GM18505 (cell line): ENCODE measurements around the gene ANXA5.
A peak's percentile ranks its signal among the peaks of the same experiment; 100 is the strongest.

Source experiments
- ATAC-seq: cut with Tn5 transposase; IDR thresholded peaks from one replicate; pipeline ENCODE4 v1.9.1; 2021; ENCODE audit not compliant: unreplicated experiment
- POLR2A ChIP-seq: IDR thresholded peaks from 4 replicates; pipeline ENCODE4 v1.6.1; 2011; ENCODE audit warnings: borderline replicate concordance; ENCODE audit not compliant: insufficient read depth, insufficient read length; ENCODE audit errors: extremely low read depth

ANXA5 gene

DNA sequence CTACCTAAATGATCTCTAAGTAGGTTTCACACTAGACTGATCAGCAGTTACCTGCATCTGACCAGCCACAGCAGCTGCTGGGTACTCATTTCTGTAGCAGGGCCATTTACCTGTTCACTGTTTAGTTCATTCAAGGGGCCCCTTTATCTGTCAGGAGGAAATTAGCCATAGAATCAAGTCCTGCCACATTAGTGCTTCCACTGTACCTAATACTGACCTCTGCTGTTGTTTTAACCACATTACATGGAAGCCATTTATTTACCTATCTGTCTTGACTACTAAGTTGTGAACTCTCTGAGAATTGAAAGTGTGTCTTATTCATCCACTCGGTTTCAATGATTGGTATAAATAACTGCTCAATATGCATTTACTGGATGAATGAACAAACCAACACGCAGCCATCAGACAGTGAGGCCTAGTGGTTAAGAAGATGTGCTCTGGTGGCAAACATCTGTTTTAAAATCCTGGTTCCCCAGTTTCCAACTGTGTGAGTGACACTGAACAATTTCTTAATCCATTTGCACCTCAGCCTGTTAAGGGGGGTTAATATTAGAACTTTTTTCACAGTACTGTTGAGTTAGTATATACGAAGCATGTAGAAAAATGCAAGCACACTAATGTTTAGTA, 30.0 kb upstream of the ANXA5 start:
- peak; percentile 96 for ATAC-seq
- no peak for TF ChIP-seq POLR2A

GRCh38 chr4:121724671-121725070, 27.9 kb upstream of the ANXA5 start:
- ATAC-seq: no peak
- TF ChIP-seq POLR2A: no peak

DNA sequence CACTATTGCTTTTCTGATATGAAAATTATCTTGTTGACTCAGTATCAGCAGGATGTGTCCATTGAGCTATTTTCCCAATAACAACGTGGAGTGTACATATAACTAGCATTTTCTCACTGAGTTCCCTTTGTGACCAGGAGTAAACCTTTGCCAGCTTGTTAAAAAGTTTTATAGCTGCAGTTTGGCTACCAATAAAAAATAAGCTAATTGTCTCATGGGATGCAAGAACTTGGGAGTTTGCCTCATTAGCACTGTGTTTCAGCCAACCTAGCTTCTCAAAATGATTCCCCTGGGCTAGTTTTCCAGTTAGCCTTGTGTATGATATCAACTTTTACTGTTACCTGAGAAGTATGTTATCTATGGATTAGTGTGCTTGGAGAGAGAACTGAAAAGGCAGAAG, 24.9 kb upstream of the ANXA5 start:
- no peak for ATAC-seq
- no peak for TF ChIP-seq POLR2A

- no peak for TF ChIP-seq POLR2A
- ATAC-seq: no peak
Measured at GRCh38 chr4:121720109-121720508, 23.3 kb upstream of the ANXA5 start.

DNA sequence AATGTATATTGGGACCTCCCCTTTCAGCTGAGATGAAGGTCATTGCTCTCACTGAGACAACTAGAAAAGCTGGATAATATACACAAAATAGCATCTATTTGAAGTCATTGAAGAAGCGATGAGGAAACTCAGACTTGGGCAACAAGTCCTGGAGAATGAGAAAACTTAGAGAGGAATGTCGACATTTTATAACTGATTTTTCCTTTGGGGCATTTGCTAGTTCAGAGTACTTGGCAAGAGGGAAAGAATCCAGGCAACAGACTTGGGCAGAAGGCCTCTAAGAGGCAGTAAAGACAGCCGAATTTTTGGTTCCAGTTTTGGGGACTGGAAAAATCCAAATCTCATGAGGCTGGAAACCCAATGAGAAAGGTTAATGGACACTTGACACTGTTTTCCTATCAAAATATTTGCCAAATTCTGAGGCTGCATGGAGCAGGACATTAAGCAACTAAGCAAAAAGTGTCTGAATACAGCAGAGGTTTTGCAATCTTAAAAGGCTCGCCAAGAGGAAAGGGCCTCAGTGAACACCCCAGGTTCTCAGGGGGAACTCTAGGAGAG, 21.0 kb upstream of the ANXA5 start:
- ATAC-seq: no peak
- no peak for TF ChIP-seq POLR2A

DNA sequence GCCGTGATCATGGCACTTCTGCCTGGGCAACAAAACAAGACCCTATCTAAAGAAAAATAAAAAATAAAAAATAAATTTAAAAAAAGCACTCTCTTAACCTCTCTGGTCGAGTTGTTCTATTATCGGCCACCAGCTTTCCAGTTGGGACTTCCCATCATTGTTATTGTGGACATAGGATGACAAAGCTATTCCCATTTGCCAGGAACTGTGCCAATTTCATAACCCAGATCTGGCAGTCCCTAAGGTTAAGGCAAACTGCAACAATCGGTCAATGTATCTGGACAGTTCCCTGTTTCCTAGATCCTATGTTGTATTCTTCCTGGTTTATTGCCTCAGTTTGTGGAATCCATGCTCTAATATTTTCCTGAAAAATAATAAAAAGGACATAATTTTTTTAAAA, 17.8 kb upstream of the ANXA5 start:
- no peak for TF ChIP-seq POLR2A
- no peak for ATAC-seq

GRCh38 chr4:121712783-121713182, 16.0 kb upstream of the ANXA5 start:
- ATAC-seq: no peak
- no peak for TF ChIP-seq POLR2A

DNA sequence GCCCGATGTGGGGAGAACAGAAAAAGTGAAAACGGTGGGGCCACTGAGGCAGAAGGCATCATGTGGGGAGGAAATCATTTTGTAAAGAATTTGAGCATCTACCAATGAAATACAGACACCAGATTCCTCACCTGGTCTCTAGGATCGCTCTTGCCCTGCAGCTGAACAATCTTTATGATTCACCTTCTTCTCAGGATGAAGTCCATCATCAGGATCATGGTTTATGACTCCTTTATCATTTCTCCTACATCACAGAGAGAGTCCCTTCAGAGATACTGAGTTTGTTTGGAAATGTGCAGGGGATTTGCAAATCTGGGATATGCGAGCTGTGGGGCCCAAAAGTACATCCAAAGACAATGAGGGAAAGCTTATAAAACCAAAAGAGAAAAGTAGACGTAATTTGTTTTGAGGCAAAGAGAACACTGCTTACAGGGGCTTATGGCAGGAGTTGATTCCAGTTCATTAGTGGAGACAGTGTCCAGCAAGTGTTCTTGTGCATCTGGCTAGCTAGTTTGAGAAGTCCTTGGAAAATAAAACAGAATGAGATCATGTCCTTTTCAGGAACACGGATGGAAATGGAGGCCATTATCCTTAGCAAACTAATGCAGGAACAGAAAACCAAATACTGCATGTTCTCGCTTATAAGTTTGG, 15.3 kb upstream of the ANXA5 start:
- no peak for TF ChIP-seq POLR2A
- ATAC-seq: no peak

DNA sequence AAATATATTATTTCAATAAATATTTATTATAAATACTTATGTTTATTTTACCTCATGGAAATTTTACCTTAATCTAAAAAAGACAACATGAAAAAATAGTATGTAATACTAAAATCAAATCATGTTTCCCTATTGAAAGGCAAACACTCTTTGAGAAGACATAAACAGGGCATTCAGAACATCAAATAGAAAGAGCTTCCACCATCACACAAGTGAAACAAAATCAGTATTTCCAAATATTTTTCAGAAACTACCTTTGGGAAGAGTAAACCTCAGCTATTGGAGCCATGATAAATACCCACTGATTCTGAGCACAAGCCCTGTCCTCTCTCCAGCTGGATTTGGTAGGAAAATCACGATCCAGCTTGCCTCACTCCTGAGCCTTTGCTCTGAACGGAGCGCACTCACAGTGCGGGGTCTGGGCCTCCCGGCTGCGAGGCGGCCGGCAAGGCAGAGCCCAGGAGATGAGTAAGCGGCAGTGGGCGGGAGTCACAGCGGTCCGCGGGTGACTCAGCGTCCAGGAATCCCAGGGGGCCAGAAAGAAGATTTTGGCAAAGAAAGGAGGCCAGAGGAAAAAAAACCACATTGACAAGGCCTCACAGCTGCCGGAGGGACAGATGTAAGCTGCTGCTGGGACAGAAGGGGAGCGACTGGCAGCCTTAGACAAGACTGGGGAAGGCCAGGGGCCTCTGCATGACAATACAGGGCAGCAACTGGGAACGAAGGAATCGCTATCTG, 14.7 kb upstream of the ANXA5 start:
- peak; percentile 94 for ATAC-seq
- no peak for TF ChIP-seq POLR2A

DNA sequence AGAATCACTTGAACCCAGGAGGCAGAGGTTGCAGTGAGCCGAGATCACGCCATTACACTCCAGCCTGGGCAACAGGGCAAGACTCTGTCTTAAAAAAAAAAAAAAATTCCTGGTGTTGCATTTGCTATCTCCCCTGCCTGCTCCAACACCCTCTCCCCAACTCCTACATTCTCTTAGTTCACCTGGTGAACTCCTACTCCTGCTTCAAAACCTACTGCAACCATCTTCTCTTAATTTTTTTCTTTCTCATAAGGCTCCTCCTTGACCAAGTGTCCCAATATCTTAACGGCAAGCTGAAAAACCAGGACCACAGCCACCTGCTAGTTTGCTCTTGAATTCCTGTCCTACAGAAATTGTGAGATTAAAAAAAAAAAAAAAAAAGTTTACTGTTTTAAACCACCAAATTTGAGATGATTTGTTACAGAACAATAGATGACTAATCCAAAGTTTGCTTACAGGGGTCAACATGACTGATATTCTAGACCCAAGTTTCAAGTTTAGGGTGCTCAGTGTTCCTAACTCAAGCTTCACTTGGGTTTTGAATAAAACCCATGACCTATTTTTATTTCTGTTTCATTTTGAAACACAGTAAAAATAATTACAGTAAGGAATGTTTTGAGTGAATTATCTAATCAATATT, 13.1 kb upstream of the ANXA5 start:
- no peak for TF ChIP-seq POLR2A
- no peak for ATAC-seq

GRCh38 chr4:121707344-121707743, 10.6 kb upstream of the ANXA5 start:
- ATAC-seq: no peak

DNA sequence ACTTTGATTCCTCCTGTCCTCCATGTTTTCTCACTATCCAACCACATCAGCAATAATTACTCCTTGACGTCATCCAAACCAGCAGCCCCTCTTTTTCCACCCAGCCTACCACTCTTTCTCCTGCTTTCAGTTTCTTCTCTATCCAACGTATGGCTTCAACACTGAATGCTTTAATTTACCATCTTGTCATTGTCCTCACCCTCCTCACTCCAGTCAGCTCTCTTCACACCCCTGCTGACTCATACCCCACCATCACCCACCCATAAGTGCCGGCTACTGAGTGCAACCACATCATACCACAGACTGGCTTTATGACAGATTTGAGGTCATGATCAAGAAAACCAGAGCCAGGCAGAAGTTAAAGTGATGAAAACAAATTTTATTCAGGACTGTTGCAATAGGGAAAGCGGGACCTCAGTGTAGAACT, 9.8 kb upstream of the ANXA5 start:
- no peak for TF ChIP-seq POLR2A
- ATAC-seq: peak; percentile 56

More at GRCh38 chr4:121707344-121707743, 10.6 kb upstream of the ANXA5 start:
- TF ChIP-seq POLR2A: no peak

DNA sequence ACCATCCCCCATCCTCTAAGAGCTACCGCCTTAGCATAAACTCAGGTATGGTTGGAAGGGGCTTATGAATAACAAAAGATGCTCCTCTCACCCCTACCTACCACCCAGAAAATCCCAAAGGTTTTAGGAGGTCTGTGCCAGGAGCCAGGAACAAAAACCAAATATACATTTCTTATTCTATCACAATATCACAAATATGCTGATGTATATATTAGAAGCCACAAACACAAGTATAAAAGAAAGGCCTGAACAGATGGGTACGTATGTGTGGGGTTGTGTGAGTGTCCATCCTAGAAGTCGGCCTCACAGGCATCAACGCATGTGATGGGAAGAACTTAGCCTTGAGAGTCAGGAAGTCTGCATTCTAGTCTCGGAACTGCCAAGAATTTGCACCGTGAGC, 8.7 kb upstream of the ANXA5 start:
- no peak for TF ChIP-seq POLR2A

More for the DNA sequence above, 8.7 kb upstream of the ANXA5 start:
- no peak for ATAC-seq
